Esophagus muscularis mucosa (tissue), 4 donors: ENCODE data around the gene BCL2L1. TPM values are rescaled to one million over a fixed set of nuclear protein-coding genes. Genes with fewer than 3 reads are reported as not detected.
"Not testable (repeated sequence)": the region's sequence is repeated elsewhere in the genome, so short reads cannot be mapped to it uniquely, and the experiment has no call there.

Source experiments
- DNase-seq: peaks from one replicate; pipeline ENCODE4 v3.0.0-alpha.2; 2017; ENCODE audit errors: extremely low spot score
- H3K27ac ChIP-seq, 4 donors: fragments of 200-600 bp; sonication (generic); replicated peaks in 1 of 4; 1 replicate in 3 of 4; 2 replicates in 1 of 4; pipeline ENCODE4 v1.5.1; 2016 to 2019; ENCODE audit warnings: mild to moderate bottlenecking in 1 of 4
- H3K27me3 ChIP-seq, 4 donors: fragments of 200-600 bp; sonication (generic); one replicate each; pipeline versions ENCODE4 v1.5.1 to v1.6.0; 2016 to 2019
- H3K36me3 ChIP-seq, 4 donors: fragments of 200-600 bp; sonication (generic); one replicate each; pipeline ENCODE4 v1.5.1; 2016 to 2019
- H3K4me1 ChIP-seq, 4 donors: fragments of 200-600 bp; sonication (generic); one replicate each; pipeline ENCODE4 v1.5.1; 2016 to 2019
- H3K4me3 ChIP-seq, 4 donors: fragments of 200-600 bp; sonication (generic); 1 replicate in 2 of 4; 2 replicates in 2 of 4; pipeline ENCODE4 v1.5.1; 2016 to 2019; ENCODE audit warnings: mild to moderate bottlenecking in 4 of 4, moderate library complexity in 1 of 4
- H3K9me3 ChIP-seq, 4 donors: fragments of 200-600 bp; sonication (generic); 1 replicate in 3 of 4; 2 replicates in 1 of 4; pipeline ENCODE4 v1.5.1; 2016 to 2019
- CTCF ChIP-seq, 3 experiments: fragments of 200-600 bp in 2 of 3; fragments of 450-650 bp in 1 of 3; sonication (generic) in 2 of 3; IDR thresholded peaks; one replicate each; pipeline ENCODE4 v1.5.1; 2017 to 2019; ENCODE audit warnings: antibody characterized with exemption in 3 of 3, mild to moderate bottlenecking in 2 of 3, moderate library complexity in 1 of 3
- EP300 ChIP-seq: sonication (generic); formaldehyde crosslinking; IDR thresholded peaks from one replicate; pipeline ENCODE4 v1.6.1; 2017; ENCODE audit warnings: antibody characterized with exemption
- POLR2A ChIP-seq: fragments of 450-650 bp; IDR thresholded peaks from one replicate; pipeline ENCODE4 v1.6.1; 2017; ENCODE audit warnings: antibody characterized with exemption, moderate library complexity, mild to moderate bottlenecking, low read depth
- POLR2AphosphoS5 ChIP-seq, 2 donors: sonication (generic); formaldehyde crosslinking; IDR thresholded peaks; one replicate each; pipeline ENCODE4 v1.6.1; 2017; ENCODE audit warnings: antibody characterized with exemption in 2 of 2
- WGBS: methylation state at CpG from one replicate; pipeline ENCODE4 v1.1.5; 2018; 5-methylcytosine and 5-hydroxymethylcytosine counted together
- intact Hi-C: fragments of 100-400 bp; cut with DNase I; formaldehyde crosslinking; loops from one replicate; pipeline ENCODE4 v1.15.1; 2023
- total RNA-seq, 4 donors: library from RNA; depleted of rRNA; stranded (reverse); fragments of >200 nt; gene quantifications; one replicate each; pipeline versions ENCODE4 v1.1.0 to v1.2.1, GENCODE V29; 2016

BCL2L1 gene
- total RNA-seq, 4 donors from 2014 or later, result 94.3 to 181 (median 140) TPM

GRCh38 chr20:31758521-31758920, 35.9 kb upstream of the BCL2L1 start:
- no peaks in the 10 kb centered on the region for H3K27me3 ChIP-seq
- H3K9me3 ChIP-seq, result no peaks in the 10 kb centered on the region
- no peak for DNase-seq
- TF ChIP-seq EP300 (no peak), POLR2A (no peak)
- H3K36me3 ChIP-seq, result no peaks in the 10 kb centered on the region
- H3K4me1 ChIP-seq, result no peaks in the 10 kb centered on the region
- no peak overlapping the region for H3K27ac ChIP-seq
- H3K4me3 ChIP-seq, result no peak overlapping the region
- intact Hi-C loops, result no loop called here
- 66% methylated on average over 4 of the region's 4 CpGs for WGBS

GRCh38 chr20:31757254-31757653, 34.6 kb upstream of the BCL2L1 start:
- Histone ChIP-seq H3K27me3 (no peaks in the 10 kb centered on the region), H3K9me3 (no peaks in the 10 kb centered on the region), H3K4me3 (no peak overlapping the region), H3K4me1 (no peaks in the 10 kb centered on the region), H3K27ac (no peak overlapping the region), H3K36me3 (no peaks in the 10 kb centered on the region)
- TF ChIP-seq EP300, result no peak
- TF ChIP-seq CTCF (IDR thresholded peaks at IDR 0.05), result no peak
- no peak for TF ChIP-seq POLR2AphosphoS5 (IDR thresholded peaks at IDR 0.05)
- no peak for TF ChIP-seq POLR2A
- no peak for DNase-seq
- 90% methylated on average over 3 of the region's 3 CpGs for WGBS
- intact Hi-C loops, result no loop called here

GRCh38 chr20:31751126-31751525, 28.5 kb upstream of the BCL2L1 start:
- no peak for DNase-seq
- TF ChIP-seq POLR2AphosphoS5 (IDR thresholded peaks at IDR 0.05) (no peak), POLR2A (no peak), CTCF (IDR thresholded peaks at IDR 0.05) (no peak), EP300 (no peak)
- Histone ChIP-seq H3K36me3 (no peaks in the 10 kb centered on the region), H3K27me3 (no peaks in the 10 kb centered on the region), H3K9me3 (no peaks in the 10 kb centered on the region), H3K4me3 (no peak overlapping the region), H3K4me1 (no peaks in the 10 kb centered on the region), H3K27ac (no peak overlapping the region)
- intact Hi-C loops, result no loop called here
- WGBS, result 53% methylated on average over 1 of the region's 1 CpG

- H3K9me3 ChIP-seq, result no peaks in the 10 kb centered on the region
- H3K4me3 ChIP-seq, result no peak overlapping the region
- WGBS, result 98% methylated on average over 8 of the region's 8 CpGs
- H3K27me3 ChIP-seq, result no peaks in the 10 kb centered on the region
- TF ChIP-seq CTCF (IDR thresholded peaks at IDR 0.05) (no peak), EP300 (no peak), POLR2AphosphoS5 (IDR thresholded peaks at IDR 0.05) (no peak), POLR2A (no peak)
- intact Hi-C loops, result no loop called here
- H3K36me3 ChIP-seq, result no peaks in the 10 kb centered on the region
- no peak for DNase-seq
- H3K4me1 ChIP-seq, result no peaks in the 10 kb centered on the region
- H3K27ac ChIP-seq, result no peak overlapping the region
Observed at GRCh38 chr20:31749223-31749622, 26.6 kb upstream of the BCL2L1 start.

- 53% methylated on average over 5 of the region's 5 CpGs for WGBS
- intact Hi-C loops, result no loop called here
- Histone ChIP-seq H3K27me3 (no peaks in the 10 kb centered on the region), H3K36me3 (no peaks in the 10 kb centered on the region), H3K27ac (no peak overlapping the region), H3K9me3 (no peaks in the 10 kb centered on the region), H3K4me3 (no peak overlapping the region), H3K4me1 (no peaks in the 10 kb centered on the region)
- no peak for DNase-seq
- TF ChIP-seq POLR2A, result no peak
- no peak for TF ChIP-seq CTCF (IDR thresholded peaks at IDR 0.05)
- TF ChIP-seq POLR2AphosphoS5 (IDR thresholded peaks at IDR 0.05), result no peak
- no peak for TF ChIP-seq EP300
Observed at GRCh38 chr20:31747640-31748039, 25.0 kb upstream of the BCL2L1 start.

GRCh38 chr20:31747028-31747427, 24.4 kb upstream of the BCL2L1 start:
- H3K4me3 ChIP-seq, H3K4me1 ChIP-seq, H3K27ac ChIP-seq, H3K27me3 ChIP-seq, H3K9me3 ChIP-seq, H3K36me3 ChIP-seq, DNase-seq, intact Hi-C loops: not testable (repeated sequence)
- 86% methylated on average over 14 of the region's 14 CpGs for WGBS
